Measurements from ENCODE around the gene CPOX.
A peak's percentile ranks its signal among the peaks of the same experiment; 100 is the strongest.

Gene CPOX

GRCh38 chr3:98594628-98595324 lies 1.4 kb upstream of the CPOX start:
- no peak for DNase-seq

DNA sequence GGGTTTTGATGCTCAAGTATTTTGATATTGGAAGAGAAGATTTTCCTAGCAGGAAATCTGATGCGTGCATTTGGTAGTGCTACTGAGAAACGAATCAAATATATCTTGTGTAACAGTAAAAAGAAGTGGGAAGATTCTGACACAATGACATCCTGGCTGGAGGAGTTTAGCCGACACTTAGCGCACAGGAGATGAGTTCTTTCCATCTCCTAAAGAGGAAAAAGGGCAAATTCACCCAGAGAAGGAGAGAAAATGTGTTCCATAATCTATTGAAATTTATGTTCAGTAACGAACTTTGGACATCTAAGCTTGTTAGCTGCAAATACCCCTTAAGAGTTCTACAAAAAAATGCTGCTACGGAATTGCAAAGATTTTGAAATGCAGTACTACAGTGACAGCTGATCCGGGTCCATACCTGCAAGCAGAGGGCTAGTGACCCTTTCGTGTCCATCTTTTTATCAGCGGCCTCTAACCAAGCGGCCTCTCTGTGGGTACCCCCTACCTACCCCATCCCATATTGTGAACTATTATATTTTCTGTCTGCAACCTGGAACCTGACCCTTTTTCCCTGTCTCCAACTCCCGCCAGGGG lies 971 bp downstream of the CPOX start:
- no peak for DNase-seq

DNA sequence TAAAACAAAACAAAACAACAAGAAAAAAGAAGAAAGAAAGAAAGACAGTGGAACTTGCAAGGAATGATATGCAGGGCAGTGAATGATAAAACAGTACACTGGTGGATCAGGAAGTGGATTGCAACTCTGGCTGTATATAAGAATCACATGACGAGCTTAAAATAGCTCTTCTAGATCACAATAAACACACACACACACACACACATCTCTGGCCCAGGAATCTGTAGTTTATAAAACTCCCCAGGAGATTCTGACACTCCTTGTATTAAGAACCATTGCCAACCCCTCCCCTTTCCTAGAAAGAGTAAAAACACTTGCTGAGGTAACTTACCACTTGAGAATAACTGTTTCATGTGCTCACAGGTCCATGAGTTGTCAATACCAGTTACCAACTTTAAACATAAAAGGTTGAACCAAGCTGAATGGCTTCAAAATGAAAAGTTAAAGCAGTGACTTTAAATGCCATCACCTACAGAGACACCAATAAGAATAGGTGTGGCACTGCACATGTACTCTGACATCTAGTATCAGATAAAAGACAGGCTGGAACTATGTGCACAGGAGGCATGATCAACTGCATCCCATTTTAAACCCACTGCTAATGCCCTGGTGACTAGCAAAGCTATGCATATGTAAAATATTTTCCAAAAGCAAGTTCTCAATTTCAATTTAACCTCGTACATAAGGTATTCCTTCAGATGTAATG lies 3.9 kb downstream of the CPOX start:
- no peak for DNase-seq

GRCh38 chr3:98588065-98588464 lies 5.3 kb downstream of the CPOX start:
- DNase-seq, result no peak

GRCh38 chr3:98587654-98588053 lies 5.8 kb downstream of the CPOX start:
- no peak for DNase-seq

- DNase-seq, result no peak
Observed at GRCh38 chr3:98584547-98584946, 8.9 kb downstream of the CPOX start.

GRCh38 chr3:98583766-98584165 lies 9.6 kb downstream of the CPOX start:
- no peak for DNase-seq

GRCh38 chr3:98582042-98582441 lies 11.4 kb downstream of the CPOX start:
- DNase-seq, result no peak

DNA sequence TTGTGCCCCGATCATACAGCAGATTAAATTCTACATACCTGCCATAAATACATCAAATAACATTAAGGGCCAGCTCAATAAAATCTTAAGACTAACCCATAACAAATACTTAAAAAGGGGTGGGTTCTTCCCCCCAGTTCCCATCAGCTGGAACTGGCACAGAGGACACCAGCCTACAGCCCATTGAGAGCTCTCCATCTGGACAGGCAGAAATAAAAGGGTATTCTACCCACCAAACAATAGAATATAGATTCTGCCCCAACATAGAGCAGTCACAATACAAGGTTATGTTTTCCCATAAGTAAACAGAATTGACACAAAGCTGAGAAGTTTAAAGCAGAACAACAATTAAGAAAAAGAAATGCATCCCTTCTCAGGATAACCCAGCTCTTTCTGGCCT lies 11.9 kb downstream of the CPOX start:
- no peak for DNase-seq

DNA sequence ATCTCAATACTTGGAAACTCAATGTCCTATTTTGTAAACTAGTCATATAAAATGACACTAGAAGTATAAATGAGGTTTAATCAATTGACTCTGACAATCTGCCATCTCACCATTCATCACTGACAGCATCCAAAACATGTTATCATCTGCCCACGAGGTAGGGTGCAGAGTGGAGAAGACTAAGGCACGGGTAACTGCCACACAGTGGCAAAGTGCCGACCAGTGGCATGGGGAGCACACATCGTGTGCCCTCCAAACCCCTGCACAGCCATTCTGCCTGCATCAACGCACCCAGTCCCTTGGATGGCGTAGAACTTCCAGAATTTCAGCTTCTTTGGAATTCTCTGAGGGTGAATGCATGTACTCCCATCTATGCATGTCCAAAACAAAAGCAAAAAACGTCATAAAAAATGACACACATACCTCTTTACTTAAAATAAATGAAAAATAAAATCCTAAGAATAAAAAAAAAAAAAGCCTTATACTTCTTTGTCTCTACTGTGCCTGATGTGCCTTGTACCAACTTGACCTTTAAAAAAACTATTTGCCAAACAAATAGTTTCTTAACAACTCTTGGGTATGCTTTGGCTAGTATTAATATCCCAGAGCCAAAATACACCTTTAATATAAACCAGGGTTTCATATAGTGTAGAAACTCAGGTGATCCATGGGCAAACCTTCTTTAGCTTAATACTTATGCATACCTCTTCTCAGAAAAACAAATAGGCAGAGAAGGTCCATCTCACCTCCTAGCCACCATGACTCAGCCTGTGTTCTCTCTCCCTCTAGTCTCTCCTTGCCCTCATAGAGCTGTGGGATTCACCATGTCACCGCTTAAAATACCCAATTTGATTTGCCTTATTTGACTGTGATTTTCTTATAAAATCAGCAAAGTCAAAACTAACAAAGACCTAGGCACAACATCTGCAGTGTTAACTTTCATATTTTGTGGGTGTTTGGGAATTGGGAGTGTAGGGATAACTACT lies 12.7 kb downstream of the CPOX start:
- no peak for DNase-seq

GRCh38 chr3:98577178-98577895 lies 16.1 kb downstream of the CPOX start:
- DNase-seq, result no peak

- peak; percentile 41 for DNase-seq
Observed at GRCh38 chr3:98574132-98574531, 19.3 kb downstream of the CPOX start.

- DNase-seq, result peak; percentile 9
Observed at GRCh38 chr3:98573181-98573728, 20.2 kb downstream of the CPOX start.

DNA sequence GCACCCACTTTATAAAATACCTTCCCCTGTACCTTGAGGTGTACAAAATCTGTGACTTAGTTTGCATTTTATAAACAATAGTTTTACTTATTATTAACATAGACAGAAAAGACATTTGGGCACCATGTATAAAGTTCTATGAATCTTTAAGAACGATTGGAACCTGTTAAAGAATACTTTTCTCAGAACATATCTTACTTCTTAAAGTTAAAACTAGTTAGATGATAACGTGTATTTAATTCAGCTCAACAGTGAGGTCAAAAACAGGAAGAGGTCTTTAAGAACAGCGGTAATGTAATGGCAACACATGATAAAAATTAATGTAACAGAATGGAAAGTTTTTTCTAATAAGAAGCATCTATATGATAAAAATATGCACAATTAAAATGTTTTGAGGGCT lies 25.0 kb downstream of the CPOX start:
- no peak for DNase-seq

DNA sequence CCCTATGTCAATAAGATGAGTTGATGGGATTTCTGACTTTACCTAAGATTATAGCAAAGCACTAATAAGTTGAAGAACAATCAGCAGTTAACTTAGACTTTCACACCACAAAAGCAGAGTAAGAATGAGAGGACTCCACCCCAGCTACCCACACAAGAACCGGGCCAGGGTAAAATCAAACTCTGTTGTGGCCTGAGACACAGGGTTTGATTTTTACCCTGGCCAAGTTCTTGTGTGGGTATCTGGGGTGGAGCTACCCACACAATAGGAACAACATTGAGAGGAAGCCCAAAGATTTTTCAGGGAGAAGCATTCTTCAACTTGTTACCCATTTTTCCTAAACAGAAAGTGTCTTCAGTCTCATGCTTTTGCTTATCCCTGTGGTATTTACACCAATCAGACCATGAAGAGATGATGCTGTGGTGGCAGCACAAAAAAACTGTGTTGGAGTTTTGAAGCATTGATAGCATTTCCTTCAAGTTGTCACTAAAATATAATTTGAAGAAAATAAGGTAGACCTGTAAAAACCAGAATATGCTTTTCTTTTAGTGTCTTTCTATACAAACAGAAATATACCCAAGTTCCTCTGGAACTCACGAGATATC lies 25.6 kb downstream of the CPOX start:
- no peak for DNase-seq

- no peak for DNase-seq
Observed at GRCh38 chr3:98565843-98566242, 27.6 kb downstream of the CPOX start.

DNA sequence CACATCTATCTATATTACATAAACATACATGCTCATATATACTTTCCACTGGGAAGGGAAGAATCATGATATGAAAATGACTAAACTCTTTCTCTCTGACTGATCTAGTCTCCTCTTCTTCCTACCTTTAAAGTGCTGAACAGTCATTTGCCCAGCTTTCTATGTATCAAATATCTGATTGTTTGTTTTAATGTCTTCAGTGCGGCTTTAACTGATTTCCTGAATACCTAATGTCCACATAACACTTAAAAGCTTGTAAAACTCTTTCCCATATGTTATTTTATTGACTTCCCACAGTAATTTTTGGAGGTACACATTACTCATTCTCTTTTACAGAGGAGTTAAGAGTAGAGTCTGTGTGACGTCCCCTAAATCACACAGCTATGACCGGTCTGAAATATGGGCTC lies 28.2 kb downstream of the CPOX start:
- DNase-seq, result no peak

DNA sequence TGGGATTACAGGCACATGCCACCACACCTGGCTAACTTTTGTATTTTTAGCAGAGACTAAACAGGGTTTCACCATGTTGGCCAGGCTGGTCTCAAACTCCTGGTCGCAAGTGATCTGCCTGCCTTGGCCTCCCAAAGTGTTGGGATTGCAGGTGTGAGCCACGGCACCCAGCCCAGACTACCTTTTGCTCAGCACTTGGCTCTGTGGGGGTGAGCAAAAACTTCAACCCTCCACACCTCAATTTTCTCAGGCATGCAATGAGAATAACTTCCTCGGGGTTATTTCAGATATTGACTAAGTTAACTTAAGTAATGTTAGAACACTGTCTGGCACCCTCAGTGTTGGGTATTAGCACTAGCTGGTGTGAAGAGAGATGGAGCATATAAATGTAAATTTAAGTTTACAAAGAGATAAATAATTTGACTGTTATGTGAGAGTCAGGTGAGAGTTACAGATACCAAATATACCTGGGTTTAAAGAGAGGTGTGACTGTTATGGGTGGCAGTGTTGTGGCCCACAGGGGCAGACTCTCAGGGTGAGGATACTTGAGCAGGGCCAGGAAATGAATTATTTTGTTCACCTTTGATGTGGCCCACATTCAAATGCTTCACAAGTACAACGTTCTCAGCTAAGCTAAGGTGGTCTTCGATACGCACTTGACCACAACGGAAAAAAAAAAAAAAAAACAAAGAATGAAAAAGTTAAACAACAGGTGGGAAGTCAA lies 29.0 kb downstream of the CPOX start:
- no peak for DNase-seq

DNA sequence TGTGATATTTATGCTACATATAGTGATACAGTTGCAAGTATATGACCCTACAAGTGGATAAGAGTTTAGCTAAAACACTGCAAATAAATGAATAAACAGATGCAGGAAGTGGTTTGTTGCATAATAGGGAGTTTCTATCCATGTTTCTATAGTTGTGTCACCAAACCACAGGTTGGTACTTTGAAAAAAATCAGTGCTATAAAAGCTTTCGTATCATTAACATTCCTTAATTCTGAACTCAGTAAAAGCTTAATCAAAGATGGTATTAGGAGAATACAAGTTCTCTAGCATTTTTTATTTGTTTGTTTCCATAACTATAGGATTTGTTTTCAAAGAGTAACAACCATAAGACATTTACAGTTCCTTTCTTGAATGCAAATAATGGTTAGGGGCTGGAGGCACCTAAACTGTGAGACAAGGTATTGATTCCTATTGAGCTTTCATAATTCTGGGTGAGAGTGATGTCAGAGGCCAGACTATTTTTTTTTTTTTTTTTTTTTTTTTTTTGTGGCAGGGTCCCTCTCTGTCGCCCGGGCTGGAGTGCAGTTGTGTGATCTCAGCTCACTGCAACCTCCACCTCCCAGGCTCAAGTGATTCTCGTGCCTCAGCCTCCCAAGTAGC lies 29.6 kb downstream of the CPOX start:
- DNase-seq, result no peak

- no peak for DNase-seq
Observed at GRCh38 chr3:98561727-98562521, 31.5 kb downstream of the CPOX start.
